Muscle layer of duodenum (tissue), 2 donors: ENCODE measurements around the gene TMEM94.
A peak's percentile ranks its signal among the peaks of the same experiment; 100 is the strongest.

Experiments used
- H3K27ac ChIP-seq: one replicate; pipeline ENCODE4 v1.7.0; 2013; ENCODE audit warnings: mild to moderate bottlenecking, low read length
- H3K27me3 ChIP-seq: one replicate; pipeline ENCODE4 v1.7.0; 2013; ENCODE audit warnings: low read depth, mild to moderate bottlenecking, control low read depth, low read length
- H3K36me3 ChIP-seq, 2 donors: one replicate each; pipeline ENCODE4 v1.7.0; 2013; ENCODE audit warnings: low read length in 2 of 2, control low read depth in 1 of 2, mild to moderate bottlenecking in 1 of 2; ENCODE audit not compliant: insufficient read depth in 2 of 2, control insufficient read depth in 1 of 2
- H3K4me1 ChIP-seq, 2 donors: one replicate each; pipeline ENCODE4 v1.7.0; 2013; ENCODE audit warnings: low read length in 2 of 2, mild to moderate bottlenecking in 2 of 2, control low read depth in 1 of 2, moderate library complexity in 1 of 2; ENCODE audit not compliant: insufficient read depth in 2 of 2, control insufficient read depth in 1 of 2
- H3K4me3 ChIP-seq, 2 donors: one replicate each; pipeline ENCODE4 v1.7.0; 2013; ENCODE audit warnings: low read length in 2 of 2, low read depth in 1 of 2, mild to moderate bottlenecking in 1 of 2
- H3K9me3 ChIP-seq, 2 donors: one replicate each; pipeline ENCODE4 v1.7.0; 2013; ENCODE audit warnings: low read length in 2 of 2, control low read depth in 1 of 2, mild to moderate bottlenecking in 1 of 2; ENCODE audit not compliant: control insufficient read depth in 1 of 2
- donor health status: healthy.

TMEM94 gene

GRCh38 chr17:75456417-75457046 lies at the start of gene TMEM94:
Gene TMEM94 (plus strand): TSS chr17:75456635. CDS start chr17:75471906, 15,271 bp downstream.
- peaks cover 17 to 22% of the 10 kb centered on the region in 2 donors for H3K4me1 ChIP-seq
- H3K27ac ChIP-seq, result peak within 1 kb of the TSS; percentile 95
- no peaks in the 10 kb centered on the region for H3K27me3 ChIP-seq
- peak within 1 kb of the TSS; percentile 94 to 99 for H3K4me3 ChIP-seq
- no peaks in the 10 kb centered on the region for H3K9me3 ChIP-seq
- H3K36me3 ChIP-seq, result no peaks in the 10 kb centered on the region

- Histone ChIP-seq H3K4me1 (peaks cover 5 to 20% of the 10 kb centered on the region in 2 donors), H3K9me3 (no peaks in the 10 kb centered on the region), H3K36me3 (peaks cover 0 to 5% of the 10 kb centered on the region in 2 donors), H3K4me3 (no peak overlapping the region), H3K27me3 (no peaks in the 10 kb centered on the region), H3K27ac (no peak overlapping the region)
Measured at GRCh38 chr17:75407655-75408352, 48.6 kb upstream of the TMEM94 start.

GRCh38 chr17:75410141-75410540 lies 46.3 kb upstream of the TMEM94 start:
- H3K9me3 ChIP-seq, result no peaks in the 10 kb centered on the region

GRCh38 chr17:75411328-75412067 lies 44.9 kb upstream of the TMEM94 start:
- Histone ChIP-seq H3K27ac (no peak overlapping the region), H3K9me3 (no peaks in the 10 kb centered on the region), H3K4me1 (peaks cover 0 to 8% of the 10 kb centered on the region in 2 donors), H3K27me3 (no peaks in the 10 kb centered on the region), H3K4me3 (no peak overlapping the region), H3K36me3 (no peaks in the 10 kb centered on the region)

More at GRCh38 chr17:75410141-75410540, 46.3 kb upstream of the TMEM94 start:
- peaks cover 5 to 13% of the 10 kb centered on the region in 2 donors for H3K4me1 ChIP-seq
- H3K27ac ChIP-seq, result no peak overlapping the region
- peaks cover 0 to 2% of the 10 kb centered on the region in 2 donors for H3K36me3 ChIP-seq
- no peak overlapping the region for H3K4me3 ChIP-seq
- no peaks in the 10 kb centered on the region for H3K27me3 ChIP-seq

GRCh38 chr17:75412455-75413317 lies 43.7 kb upstream of the TMEM94 start:
- H3K4me3 ChIP-seq, result peak overlapping the region in 1 of 2 donors; percentile 37
- no peaks in the 10 kb centered on the region for H3K9me3 ChIP-seq
- no peak overlapping the region for H3K27ac ChIP-seq
- peaks cover 0 to 5% of the 10 kb centered on the region in 2 donors for H3K4me1 ChIP-seq
- H3K27me3 ChIP-seq, result no peaks in the 10 kb centered on the region
- no peaks in the 10 kb centered on the region for H3K36me3 ChIP-seq

GRCh38 chr17:75414488-75414887 lies 41.9 kb upstream of the TMEM94 start:
- Histone ChIP-seq H3K9me3 (no peaks in the 10 kb centered on the region), H3K27ac (no peak overlapping the region), H3K36me3 (no peaks in the 10 kb centered on the region), H3K4me3 (no peak overlapping the region), H3K27me3 (no peaks in the 10 kb centered on the region), H3K4me1 (peaks cover 0 to 5% of the 10 kb centered on the region in 2 donors)

GRCh38 chr17:75416006-75416405 lies 40.4 kb upstream of the TMEM94 start:
- H3K27ac ChIP-seq, result no peak overlapping the region
- no peaks in the 10 kb centered on the region for H3K27me3 ChIP-seq
- H3K4me1 ChIP-seq, result peaks cover 0 to 5% of the 10 kb centered on the region in 2 donors
- H3K36me3 ChIP-seq, result no peaks in the 10 kb centered on the region
- H3K9me3 ChIP-seq, result no peaks in the 10 kb centered on the region
- H3K4me3 ChIP-seq, result no peak overlapping the region

- no peaks in the 10 kb centered on the region for H3K9me3 ChIP-seq
- no peak overlapping the region for H3K4me3 ChIP-seq
- H3K4me1 ChIP-seq, result peaks cover 0 to 4% of the 10 kb centered on the region in 2 donors
- H3K27me3 ChIP-seq, result no peaks in the 10 kb centered on the region
- H3K27ac ChIP-seq, result no peak overlapping the region
- no peaks in the 10 kb centered on the region for H3K36me3 ChIP-seq
Measured at GRCh38 chr17:75417054-75417580, 39.3 kb upstream of the TMEM94 start.

GRCh38 chr17:75418531-75418930 lies 37.9 kb upstream of the TMEM94 start:
- Histone ChIP-seq H3K27ac (no peak overlapping the region), H3K36me3 (no peaks in the 10 kb centered on the region), H3K9me3 (no peaks in the 10 kb centered on the region), H3K4me3 (no peak overlapping the region), H3K27me3 (no peaks in the 10 kb centered on the region), H3K4me1 (no peaks in the 10 kb centered on the region)

GRCh38 chr17:75428543-75429469 lies 27.6 kb upstream of the TMEM94 start:
- Histone ChIP-seq H3K9me3 (no peaks in the 10 kb centered on the region), H3K27ac (peak overlapping the region; percentile 77), H3K4me1 (peaks cover 10 to 14% of the 10 kb centered on the region in 2 donors), H3K36me3 (no peaks in the 10 kb centered on the region), H3K4me3 (no peak overlapping the region), H3K27me3 (no peaks in the 10 kb centered on the region)
